Hypothalamus (tissue), 51 donors: ENCODE data around the gene TMEM181.

Experiments
- DNase-seq, 51 donors: peaks; one replicate each; lab custom pipeline; 2025; lab: John Stamatoyannopoulos, UW

TMEM181 gene

DNA sequence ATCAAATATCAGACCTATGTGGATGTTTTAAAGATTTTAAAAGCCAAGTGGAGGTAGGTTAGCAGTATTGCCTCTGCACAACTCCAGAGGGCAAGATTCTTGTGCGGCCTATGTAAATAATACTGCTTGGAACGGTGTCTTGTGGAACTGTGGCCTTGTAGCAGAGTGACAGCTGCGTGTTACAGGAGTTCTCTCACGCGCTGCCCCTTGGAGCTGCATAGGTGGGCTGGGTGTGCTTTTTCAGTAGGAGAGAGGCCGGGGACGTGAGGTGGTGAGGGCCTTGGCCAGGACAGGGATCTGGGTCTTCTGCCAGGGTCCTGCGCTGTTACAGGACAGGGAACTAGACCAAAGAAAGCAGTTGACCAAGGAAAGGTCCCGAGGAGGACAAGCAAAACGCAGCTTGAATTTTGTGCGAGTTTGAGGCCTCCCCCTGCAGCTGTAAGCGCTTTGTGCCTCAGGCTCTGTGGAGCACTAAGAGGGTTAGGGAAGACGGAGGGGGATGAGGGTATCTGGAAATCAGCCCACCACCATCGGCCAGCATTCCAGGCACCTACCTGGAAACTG lies 1.5 kb downstream of the TMEM181 start:
- DNase-seq, result no peak

DNA sequence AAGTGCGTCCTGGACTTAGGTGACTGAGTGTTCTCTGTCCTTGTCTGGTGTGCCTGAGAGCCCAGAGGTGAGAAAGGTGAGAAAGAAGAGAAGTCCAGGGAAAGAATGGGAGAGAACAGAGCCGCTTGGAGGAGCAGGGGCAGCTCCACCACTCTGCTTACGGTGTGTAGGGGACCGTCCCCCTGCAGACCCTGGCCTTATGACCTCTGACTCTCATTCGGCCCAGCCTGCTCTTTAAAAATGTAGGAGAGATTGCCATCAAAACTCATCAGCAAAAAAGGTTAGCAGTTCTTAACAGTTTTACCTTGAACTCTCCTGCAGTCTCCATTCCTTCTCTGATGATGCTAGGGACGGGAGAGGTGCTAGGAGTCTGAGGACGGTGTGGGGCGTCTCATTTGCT lies 2.0 kb downstream of the TMEM181 start:
- no peak for DNase-seq

DNA sequence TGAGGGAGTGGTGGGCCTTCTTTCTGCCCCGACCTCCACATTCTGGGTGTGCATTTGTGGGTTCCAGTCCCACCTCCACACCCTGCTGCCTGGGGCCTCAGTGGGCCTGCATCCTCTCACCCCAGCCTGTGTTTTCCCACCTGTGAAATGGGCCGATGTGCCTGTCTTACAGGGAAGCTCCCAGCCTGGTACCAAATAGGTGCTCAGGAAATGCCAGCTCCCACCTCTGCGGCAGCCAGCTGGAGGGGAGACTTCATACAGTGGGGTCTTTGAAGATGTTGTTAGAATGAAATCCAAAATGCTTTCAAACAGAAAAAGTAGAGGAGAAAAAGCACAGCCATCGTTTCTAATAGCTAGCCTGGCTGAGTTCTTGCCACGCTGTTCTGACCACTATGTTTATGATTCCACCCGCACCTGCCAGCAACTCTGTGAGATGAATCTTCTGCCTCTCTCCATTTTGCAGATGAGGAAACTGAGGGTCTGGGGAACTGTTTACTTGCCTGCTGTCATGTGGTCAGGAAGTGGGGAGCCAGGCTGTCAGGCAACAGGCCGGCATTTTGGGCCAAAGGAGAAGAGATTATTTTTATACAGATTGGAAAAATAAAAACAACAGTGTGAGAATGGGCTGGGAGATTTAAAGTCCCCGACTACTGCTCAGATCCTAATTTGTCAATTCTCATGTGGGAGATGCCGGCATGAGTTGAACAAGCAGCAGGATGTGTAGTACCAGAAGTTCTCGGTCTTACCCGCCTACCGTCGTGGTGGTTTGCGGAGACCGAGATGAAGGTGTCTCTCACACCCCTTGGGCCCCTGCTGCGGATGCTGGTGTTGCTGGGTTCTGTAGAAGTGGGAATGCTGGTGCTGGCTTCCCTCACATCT lies 4.6 kb downstream of the TMEM181 start:
- no peak for DNase-seq

- DNase-seq, result no peak
These were observed 5.2 kb downstream of the TMEM181 start for GRCh38 chr6:158565122-158565429.

DNA sequence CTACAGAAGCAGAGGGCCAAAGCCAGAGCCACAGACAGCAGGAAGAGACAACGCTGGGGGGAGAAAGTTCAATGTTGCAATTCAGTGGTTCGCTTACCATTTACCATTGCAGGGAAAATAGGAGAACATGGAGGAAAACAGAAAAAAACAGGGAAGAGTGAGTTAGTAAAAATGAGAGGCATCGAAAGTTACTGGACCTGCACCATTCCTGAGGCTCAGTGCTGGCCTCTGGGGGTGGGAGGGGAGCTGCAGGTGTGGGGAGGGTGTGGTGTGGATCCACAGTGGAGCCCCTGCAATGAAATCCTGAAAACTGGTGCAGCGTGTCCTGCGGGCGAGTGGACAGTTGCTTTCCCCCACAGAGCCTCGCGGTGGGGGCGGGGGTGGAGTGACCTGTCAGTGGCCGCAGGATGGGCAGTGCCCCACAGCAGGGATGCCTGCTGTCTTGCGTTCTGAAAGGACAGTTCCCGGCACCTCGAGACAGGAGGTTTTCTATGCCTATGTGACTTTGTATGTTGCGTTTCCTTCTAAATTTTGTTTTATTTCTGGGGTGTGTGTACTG lies 5.7 kb downstream of the TMEM181 start:
- DNase-seq, result no peak

DNA sequence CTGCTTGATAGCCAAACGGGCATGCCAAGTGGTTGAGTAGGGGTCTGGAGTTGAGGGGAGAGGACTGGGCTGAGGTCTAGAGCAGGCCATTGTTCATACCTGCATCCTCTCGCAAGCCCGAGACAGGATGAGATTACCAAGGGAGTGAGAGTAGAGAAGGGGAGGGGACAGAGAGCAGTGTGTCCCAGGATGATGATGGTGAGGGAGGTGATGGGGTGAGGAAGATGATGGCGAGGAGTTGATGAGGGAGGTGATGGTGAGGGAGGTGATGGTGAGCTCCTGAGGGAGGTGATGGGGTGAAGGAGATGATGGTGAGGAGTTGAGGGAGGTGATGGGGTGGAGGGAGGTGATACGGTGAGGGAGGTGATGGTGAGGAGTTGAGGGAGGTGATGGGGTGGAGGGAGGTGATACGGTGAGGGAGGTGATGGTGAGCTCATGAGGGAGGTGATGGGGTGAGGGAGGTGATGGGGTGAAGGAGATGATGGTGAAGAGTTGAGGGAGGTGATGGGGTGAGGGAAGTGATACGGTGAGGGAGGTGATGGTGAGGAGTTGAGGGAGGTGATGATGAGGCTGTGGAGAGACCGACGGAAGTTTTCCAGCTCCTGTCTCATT lies 6.4 kb downstream of the TMEM181 start:
- no peak for DNase-seq

- DNase-seq, result peak in 1 of 51 donors; percentile 46
These were observed 7.3 kb downstream of the TMEM181 start for GRCh38 chr6:158567152-158567551.

DNA sequence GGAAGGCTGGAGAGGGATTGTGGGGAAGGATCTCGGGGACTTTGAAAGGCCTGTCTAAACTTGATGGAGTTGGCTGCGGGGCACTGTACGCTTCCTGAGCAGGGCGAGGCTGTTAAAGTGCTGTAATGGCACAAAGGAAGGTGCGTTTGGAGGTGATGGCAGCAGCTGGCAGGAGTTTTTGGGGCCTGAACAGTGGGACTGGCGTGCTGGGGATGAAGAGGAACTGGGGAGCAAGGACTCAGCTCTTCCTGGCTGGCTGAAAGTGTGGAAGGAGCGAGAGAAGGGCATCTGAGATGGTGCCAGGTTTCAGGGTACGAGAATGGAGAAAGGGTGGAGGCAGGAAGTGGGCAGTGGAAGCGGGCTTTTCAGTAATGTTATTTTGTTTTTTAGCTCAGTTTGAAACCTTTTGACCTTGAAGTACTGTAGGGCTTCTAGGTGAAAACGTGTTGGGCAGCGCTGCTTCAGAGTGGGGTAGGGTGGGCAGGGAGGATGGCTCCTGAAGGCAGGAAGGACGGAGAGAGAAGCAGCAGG lies 8.0 kb downstream of the TMEM181 start:
- no peak for DNase-seq

- DNase-seq, result no peak
These were observed 8.7 kb downstream of the TMEM181 start for GRCh38 chr6:158568549-158568948.

DNA sequence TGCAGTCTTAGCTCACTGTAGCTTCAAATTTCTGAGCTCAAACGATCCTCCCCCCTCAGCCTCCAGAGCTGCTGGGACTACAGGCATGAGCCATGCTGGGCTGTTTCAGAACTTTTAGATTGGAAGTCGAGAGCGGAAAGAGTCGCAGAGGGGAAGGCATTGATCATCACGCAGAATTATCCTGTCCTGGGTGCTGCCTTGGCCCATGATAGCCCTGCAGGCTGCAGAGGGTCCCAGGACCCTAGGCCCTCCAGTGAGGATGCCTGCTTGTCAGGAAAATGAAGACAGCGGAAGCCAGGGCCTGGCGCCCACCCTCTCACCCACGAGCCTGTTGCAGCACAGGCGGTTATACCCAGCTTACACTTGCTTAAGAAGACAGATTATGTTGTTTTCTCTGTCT lies 9.1 kb downstream of the TMEM181 start:
- DNase-seq, result no peak

GRCh38 chr6:158570681-158570962 lies 10.7 kb downstream of the TMEM181 start:
- DNase-seq, result no peak

GRCh38 chr6:158571826-158572652 lies 12.1 kb downstream of the TMEM181 start:
- no peak for DNase-seq

- DNase-seq, result no peak
These were observed 13.0 kb downstream of the TMEM181 start for GRCh38 chr6:158572653-158573541.

GRCh38 chr6:158573542-158573931 lies 13.6 kb downstream of the TMEM181 start:
- DNase-seq, result no peak

- no peak for DNase-seq
These were observed 14.9 kb downstream of the TMEM181 start for GRCh38 chr6:158574800-158575199.

DNA sequence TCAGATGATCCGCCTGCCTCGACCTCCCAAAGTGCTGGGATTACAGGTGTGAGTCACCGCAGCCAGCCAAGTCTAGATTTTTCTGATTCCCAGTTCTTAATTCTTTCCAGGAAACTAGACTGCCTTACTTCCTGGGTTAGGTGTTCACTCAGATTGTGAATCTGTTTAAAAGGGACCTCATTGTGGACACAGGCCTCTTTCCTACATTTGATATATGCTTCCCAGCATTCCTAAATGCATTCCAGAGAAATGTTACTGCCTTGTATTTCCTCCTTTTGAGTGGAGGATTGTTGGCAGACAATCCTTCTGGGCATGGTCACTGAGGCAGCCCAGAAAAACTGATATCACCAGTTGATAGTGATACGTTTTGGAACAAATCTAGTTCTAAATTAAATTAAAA lies 15.7 kb downstream of the TMEM181 start:
- DNase-seq, result no peak

- peak in 5 of 51 donors; percentile 6 to 37 (median 11) for DNase-seq
These were observed 24.4 kb downstream of the TMEM181 start for GRCh38 chr6:158584236-158584651.

DNA sequence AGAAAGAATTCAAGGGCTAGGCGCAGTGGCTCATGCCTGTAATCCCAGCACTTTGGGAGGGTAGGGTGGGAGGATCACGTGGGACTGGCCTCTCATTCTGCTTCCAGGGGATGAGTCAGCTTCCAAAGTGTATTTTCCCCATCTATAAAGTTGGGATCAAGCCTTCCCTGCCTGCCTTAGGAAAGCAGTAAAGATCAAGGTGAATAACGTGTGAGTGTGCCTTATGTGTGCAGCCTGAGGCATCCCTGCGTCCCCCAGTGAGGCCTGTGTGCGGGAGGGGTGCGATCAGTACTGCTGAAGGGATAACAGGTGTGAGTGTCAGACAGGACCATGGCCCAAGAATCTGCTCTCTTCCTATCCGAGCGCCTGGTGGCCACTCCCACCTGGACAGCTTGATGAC lies 26.8 kb downstream of the TMEM181 start:
- DNase-seq, result no peak

DNA sequence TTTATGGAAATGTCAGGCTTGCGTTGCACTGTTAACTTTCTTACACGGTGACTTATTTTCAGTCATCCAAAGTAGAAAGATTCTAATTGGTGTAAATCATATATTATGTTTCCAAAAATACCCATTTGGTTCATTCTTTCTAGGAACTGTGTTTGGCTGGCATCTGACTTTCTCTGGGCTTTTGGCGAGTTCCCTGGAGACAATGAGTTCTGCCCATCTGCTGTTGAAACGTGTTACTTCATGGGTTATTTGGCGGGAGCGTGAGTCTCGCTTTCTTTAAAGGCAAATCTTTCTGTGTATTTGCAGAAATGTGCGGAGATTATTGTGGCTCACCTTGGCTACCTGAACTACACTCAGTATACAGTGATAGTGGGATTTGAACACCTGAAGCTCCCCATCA lies 29.5 kb downstream of the TMEM181 start:
- DNase-seq, result no peak
